Body of pancreas (tissue), 4 donors: ENCODE measurements around the gene SLC10A1.

Source experiments
- CTCF ChIP-seq, 7 experiments: fragments of 450-650 bp in 4 of 7; fragments of 200-600 bp in 3 of 7; sonication (generic) in 3 of 7; IDR thresholded peaks; one replicate each; pipeline ENCODE4 v1.5.1; 2016 to 2019; ENCODE audit warnings: antibody characterized with exemption in 7 of 7
- POLR2A ChIP-seq, 3 donors: fragments of 450-650 bp; IDR thresholded peaks; one replicate each; pipeline ENCODE4 v1.6.1; 2016; ENCODE audit warnings: antibody characterized with exemption in 3 of 3, mild to moderate bottlenecking in 2 of 3

- no peak for TF ChIP-seq POLR2A (IDR thresholded peaks at IDR 0.05)
- TF ChIP-seq CTCF (IDR thresholded peaks at IDR 0.05): no peak
Observed at GRCh38 chr14:69845787-69846186, 48.7 kb upstream of the SLC10A1 start.
